Measurements from ENCODE around the gene CERS1. TPM values are rescaled to one million over a fixed set of nuclear protein-coding genes. Genes with fewer than 3 reads are reported as not detected.

The CERS1 gene
- total and polyA plus RNA-seq, 2 donors (not counting 3 experiments of a cell fraction or from before 2014, with no cell fraction given) = 4.0 to 8.5 TPM

- dilution Hi-C loops (cut with MboI; ENCODE audit: extremely low pct_ligation_motif_present, low sequenced_read_pairs) (no loop called here), intact Hi-C loops (cut with micrococcal nuclease) (loop anchor here (1.0 to 5.0 kb wide), 3 partner anchors 24 to 91 kb away; partner anchors contain the start of genes COPE and DDX49)
- Histone ChIP-seq H3K4me1 (ENCODE audit: control insufficient read depth, extremely low read depth, insufficient read depth, low read length) (no peaks in the 10 kb centered on the region), H4K20me1 (replicated peaks; ENCODE audit: control insufficient read depth, extremely low read depth, insufficient read depth, low read length) (no peaks in the 10 kb centered on the region), H3K79me2 (ENCODE audit: control insufficient read depth, insufficient read depth, low read length) (no peaks in the 10 kb centered on the region), H3K4me3 (replicated peaks in 1 of 3; ENCODE audit: insufficient read depth in 1 of 3, low read depth in 1 of 3, low read length in 3 of 3) (peak overlapping the region; percentile 35 to 54 (median 41)), H2AFZ (ENCODE audit: low read depth, low read length) (peak overlapping the region; percentile 81), H3K4me2 (ENCODE audit: insufficient read depth, low read length) (peak overlapping the region; percentile 69), H3K9me3 (replicated peaks; ENCODE audit: control insufficient read depth, insufficient read depth, low read length) (no peaks in the 10 kb centered on the region), H3K9ac (replicated peaks; ENCODE audit: extremely low read depth, insufficient read depth, low read length) (no peak overlapping the region), H3K27me3 (ENCODE audit: control insufficient read depth in 2 of 2, insufficient read depth in 2 of 2, low read length in 2 of 2) (peaks cover 0 to 2% of the 10 kb centered on the region in 2 experiments), H3K9me1 (replicated peaks; ENCODE audit: control insufficient read depth, extremely low read depth, insufficient read depth, low read length) (no peaks in the 10 kb centered on the region), H3K36me3 (ENCODE audit: control insufficient read depth in 2 of 2, extremely low read depth in 1 of 2, insufficient read depth in 2 of 2, low read length in 2 of 2) (peaks cover 0 to 8% of the 10 kb centered on the region in 2 experiments), H3K27ac (ENCODE audit: insufficient read depth, low read depth, low read length) (no peak overlapping the region)
- DNase-seq (ENCODE audit: low read depth, low spot score) (peak; percentile 42), FAIRE-seq (peak; percentile 69)
- BruUV-seq (replicated peaks) = no TSS peak
- TF ChIP-seq JUN (IDR thresholded peaks at IDR 0.05; ENCODE audit: borderline replicate concordance, insufficient read depth, insufficient read length, low read depth) (no peak), POLR2A (IDR thresholded peaks at IDR 0.05; ENCODE audit: low read depth, low read length) (no peak), FOS (IDR thresholded peaks at IDR 0.05; ENCODE audit: borderline replicate concordance, insufficient read depth, low read length) (no peak), MYC (IDR thresholded peaks at IDR 0.05; ENCODE audit: low read depth, low read length) (no peak), CTCF (IDR thresholded peaks at IDR 0.05; ENCODE audit: extremely low read depth in 1 of 2, insufficient read depth in 1 of 2, low read depth in 1 of 2, low read length in 2 of 2) (peak; percentile 33 to 54), GATA2 (IDR thresholded peaks at IDR 0.05; ENCODE audit: insufficient read depth, insufficient read length, low read depth, low read length) (no peak), MAX (IDR thresholded peaks at IDR 0.05; ENCODE audit: insufficient read depth, insufficient read length) (no peak)
- POLR2A ChIA-PET = interaction anchor here (0.6 kb wide), 2 partner anchors 11 to 94 kb away, joined by 5 to 8 read pairs; no protein-coding TSS in a partner anchor
- CTCF ChIA-PET = interaction anchor here (0.7 to 2.8 kb wide), 7 partner anchors 18 to 126 kb away, joined by 3 to 33 read pairs (median 4); partner anchors contain the start of genes COPE and DDX49
Observed at GRCh38 chr19:18895038-18895823, 727 bp downstream of the CERS1 start.

Measured in endothelial cell of umbilical vein (primary cell).